Sigmoid colon (tissue), 7 donors: Measurements from ENCODE around the gene SELENOP. TPM values are rescaled to one million over a fixed set of nuclear protein-coding genes. Genes with fewer than 3 reads are reported as not detected.

Experiments used
- DNase-seq: peaks from one replicate; pipeline ENCODE4 v3.0.0-alpha.2; 2019
- H3K27ac ChIP-seq, 4 donors: fragments of 200-600 bp; sonication (generic); one replicate each; pipeline ENCODE4 v1.5.1; 2016 to 2019; ENCODE audit warnings: mild to moderate bottlenecking in 1 of 4
- H3K27me3 ChIP-seq, 3 donors: fragments of 200-600 bp; sonication (generic); one replicate each; pipeline ENCODE4 v1.5.1; 2019; ENCODE audit warnings: mild to moderate bottlenecking in 1 of 3
- H3K36me3 ChIP-seq, 4 donors: fragments of 200-600 bp; sonication (generic); one replicate each; pipeline ENCODE4 v1.5.1; 2016 to 2019
- H3K4me1 ChIP-seq, 4 donors: fragments of 200-600 bp; sonication (generic); one replicate each; pipeline ENCODE4 v1.5.1; 2017 to 2019
- H3K4me3 ChIP-seq, 4 donors: fragments of 200-600 bp; sonication (generic); one replicate each; pipeline ENCODE4 v1.5.1; 2017 to 2019; ENCODE audit warnings: mild to moderate bottlenecking in 2 of 4, moderate library complexity in 1 of 4
- H3K9me3 ChIP-seq, 4 donors: fragments of 200-600 bp in 3 of 4; sonication (generic) in 3 of 4; one replicate each; pipeline versions ENCODE4 v1.5.1 to v1.6.1; 2013 to 2019
- CTCF ChIP-seq, 4 experiments: fragments of 450-650 bp in 3 of 4; fragments of 200-600 bp in 1 of 4; IDR thresholded peaks; one replicate each; pipeline ENCODE4 v1.5.1; 2016 to 2019; ENCODE audit warnings: antibody characterized with exemption in 4 of 4, mild to moderate bottlenecking in 3 of 4, moderate library complexity in 2 of 4
- EP300 ChIP-seq, 4 donors: sonication (generic); formaldehyde crosslinking; IDR thresholded peaks; one replicate each; pipeline ENCODE4 v1.6.1; 2017; ENCODE audit warnings: antibody characterized with exemption in 4 of 4
- POLR2A ChIP-seq, 2 donors: fragments of 450-650 bp; IDR thresholded peaks; one replicate each; pipeline ENCODE4 v1.6.1; 2016; ENCODE audit warnings: antibody characterized with exemption in 2 of 2, mild to moderate bottlenecking in 2 of 2, moderate library complexity in 2 of 2
- POLR2AphosphoS5 ChIP-seq, 4 donors: sonication (generic); formaldehyde crosslinking; IDR thresholded peaks; one replicate each; pipeline ENCODE4 v1.6.1; 2017; ENCODE audit warnings: antibody characterized with exemption in 4 of 4
- WGBS, 2 donors: extraction: QIAGEN DNeasy Blood & Tissue Kit; methylation state at CpG; one replicate each; pipeline ENCODE4 v1.1.7; 2013; 5-methylcytosine and 5-hydroxymethylcytosine counted together
- intact Hi-C: fragments of 100-400 bp; cut with DNase I; formaldehyde crosslinking; loops from one replicate; pipeline ENCODE4 v1.15.1; 2023
- polyA plus RNA-seq, 3 donors: library from polyadenylated mRNA; stranded (reverse); fragments of 200-250 nt; gene quantifications; one replicate each; pipeline ENCODE4 v1.2.3, GENCODE V29; 2013
- total RNA-seq, 4 donors: library from RNA; depleted of rRNA; stranded (reverse); fragments of >200 nt; gene quantifications; one replicate each; pipeline ENCODE4 v1.1.0, GENCODE V29; 2016
- donor health status: healthy with polysubstance abuse.
- donor health status: Bipolar disorder and iron deficiency.
- donor health status: healthy.

Gene SELENOP
- total and polyA plus RNA-seq, 7 donors: 261 to 1,116 (median 457) TPM

- Histone ChIP-seq H3K36me3 (no peaks in the 10 kb centered on the region), H3K4me3 (no peak overlapping the region), H3K4me1 (peaks cover 0 to 19% (median 11%) of the 10 kb centered on the region in 4 donors), H3K27ac (peak overlapping the region in 1 of 4 donors; percentile 39), H3K27me3 (no peaks in the 10 kb centered on the region), H3K9me3 (no peaks in the 10 kb centered on the region)
- WGBS, 2 donors: 69 to 77% methylated on average over 2 of the region's 2 CpGs
- no peak for DNase-seq
- TF ChIP-seq POLR2A (IDR thresholded peaks at IDR 0.05) (no peak), CTCF (IDR thresholded peaks at IDR 0.05) (no peak), EP300 (IDR thresholded peaks at IDR 0.05) (no peak), POLR2AphosphoS5 (IDR thresholded peaks at IDR 0.05) (no peak)
- intact Hi-C loops: no loop called here
Measured at GRCh38 chr5:42826757-42827515, 15.2 kb upstream of the SELENOP start.

- intact Hi-C loops: no loop called here
- TF ChIP-seq CTCF (IDR thresholded peaks at IDR 0.05) (no peak), POLR2AphosphoS5 (IDR thresholded peaks at IDR 0.05) (no peak), POLR2A (IDR thresholded peaks at IDR 0.05) (no peak), EP300 (IDR thresholded peaks at IDR 0.05) (no peak)
- H3K27me3 ChIP-seq: no peaks in the 10 kb centered on the region
- peaks cover 0 to 19% (median 11%) of the 10 kb centered on the region in 4 donors for H3K4me1 ChIP-seq
- no peaks in the 10 kb centered on the region for H3K36me3 ChIP-seq
- H3K4me3 ChIP-seq: no peak overlapping the region
- H3K9me3 ChIP-seq: no peaks in the 10 kb centered on the region
- DNase-seq: no peak
- no peak overlapping the region for H3K27ac ChIP-seq
- whole genome bisulfite sequencing, 2 donors: 68 to 93% methylated on average over 9 of the region's 9 CpGs
Measured at GRCh38 chr5:42825422-42826148, 13.9 kb upstream of the SELENOP start.

GRCh38 chr5:42824347-42824976, 12.8 kb upstream of the SELENOP start:
- H3K4me1 ChIP-seq: peaks cover 0 to 19% (median 11%) of the 10 kb centered on the region in 4 donors

GRCh38 chr5:42822548-42822947, 10.9 kb upstream of the SELENOP start:
- no peak for DNase-seq
- H3K4me1 ChIP-seq: peaks cover 0 to 13% (median 8%) of the 10 kb centered on the region in 4 donors
- 88 to 90% methylated on average over 2 of the region's 2 CpGs for WGBS, 2 donors
- no peak for TF ChIP-seq CTCF (IDR thresholded peaks at IDR 0.05)
- TF ChIP-seq POLR2AphosphoS5 (IDR thresholded peaks at IDR 0.05): no peak
- TF ChIP-seq POLR2A (IDR thresholded peaks at IDR 0.05): no peak
- no peak for TF ChIP-seq EP300 (IDR thresholded peaks at IDR 0.05)
- intact Hi-C loops: no loop called here
- no peaks in the 10 kb centered on the region for H3K27me3 ChIP-seq
- no peaks in the 10 kb centered on the region for H3K9me3 ChIP-seq
- H3K27ac ChIP-seq: no peak overlapping the region
- no peak overlapping the region for H3K4me3 ChIP-seq
- H3K36me3 ChIP-seq: no peaks in the 10 kb centered on the region

More at GRCh38 chr5:42824347-42824976, 12.8 kb upstream of the SELENOP start:
- H3K9me3 ChIP-seq: no peaks in the 10 kb centered on the region
- no peak overlapping the region for H3K4me3 ChIP-seq
- no peak for DNase-seq
- no peak for TF ChIP-seq EP300 (IDR thresholded peaks at IDR 0.05)
- no peak for TF ChIP-seq POLR2A (IDR thresholded peaks at IDR 0.05)
- no peak for TF ChIP-seq POLR2AphosphoS5 (IDR thresholded peaks at IDR 0.05)
- TF ChIP-seq CTCF (IDR thresholded peaks at IDR 0.05): no peak
- H3K36me3 ChIP-seq: no peaks in the 10 kb centered on the region
- intact Hi-C loops: no loop called here
- no peak overlapping the region for H3K27ac ChIP-seq
- WGBS, 2 donors: 31 to 68% methylated on average over 7 of the region's 7 CpGs
- no peaks in the 10 kb centered on the region for H3K27me3 ChIP-seq
